Germinal center (tissue), 1 donor: ENCODE data around the gene LETM1.

Source experiments
- DNase-seq: peaks from one replicate; pipeline ENCODE4 v3.0.0; 2012; ENCODE audit warnings: mixed read lengths, low spot score

LETM1 gene

DNA sequence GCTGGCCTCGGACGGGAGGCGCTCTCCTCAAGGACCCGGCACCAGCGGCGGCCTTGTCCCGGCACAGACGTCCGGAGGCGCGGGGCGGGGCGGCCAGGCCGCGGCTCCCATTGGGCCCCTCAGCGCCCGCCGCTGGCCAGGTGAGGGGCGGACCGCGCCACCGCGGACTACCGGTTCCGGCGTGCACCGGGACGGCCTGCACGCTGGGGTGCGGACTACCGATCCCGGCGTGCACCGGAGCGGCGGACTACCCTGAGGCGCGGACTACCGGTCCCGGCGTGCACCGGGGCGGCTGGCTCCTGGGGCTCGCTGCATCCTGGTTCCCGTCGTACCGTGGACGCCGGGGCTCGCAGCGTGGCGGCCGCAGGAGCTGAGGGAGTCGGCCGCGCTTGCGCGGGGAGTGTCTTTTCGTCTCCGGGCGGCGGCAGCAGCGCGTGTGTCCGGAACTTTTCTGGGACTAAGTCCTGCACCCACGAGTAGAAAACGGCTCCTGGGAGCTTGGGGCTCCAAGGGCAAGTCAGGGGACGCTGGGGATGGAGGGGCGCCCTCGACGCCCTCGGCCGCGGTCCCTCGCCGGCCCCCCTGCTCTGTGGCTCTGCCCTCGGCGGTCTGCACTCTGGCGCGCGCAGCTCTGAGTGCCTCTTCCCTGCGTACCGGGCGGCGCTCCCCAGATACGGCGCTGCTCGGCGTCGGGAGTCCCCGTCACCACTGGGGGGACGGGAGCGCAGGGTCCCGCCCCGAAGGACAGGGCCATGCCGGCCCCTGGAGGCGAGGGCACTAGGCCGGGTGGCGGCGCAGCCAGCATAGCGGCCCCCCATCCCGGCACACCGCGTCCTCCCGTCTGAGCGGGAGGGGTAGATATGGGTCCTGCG, at the start of gene LETM1:
Gene LETM1 (minus strand): TSS at position 86 of the 872 bp plus-strand sequence. CDS start 206 bp downstream, outside the sequence.
- DNase-seq = peak; percentile 92

DNA sequence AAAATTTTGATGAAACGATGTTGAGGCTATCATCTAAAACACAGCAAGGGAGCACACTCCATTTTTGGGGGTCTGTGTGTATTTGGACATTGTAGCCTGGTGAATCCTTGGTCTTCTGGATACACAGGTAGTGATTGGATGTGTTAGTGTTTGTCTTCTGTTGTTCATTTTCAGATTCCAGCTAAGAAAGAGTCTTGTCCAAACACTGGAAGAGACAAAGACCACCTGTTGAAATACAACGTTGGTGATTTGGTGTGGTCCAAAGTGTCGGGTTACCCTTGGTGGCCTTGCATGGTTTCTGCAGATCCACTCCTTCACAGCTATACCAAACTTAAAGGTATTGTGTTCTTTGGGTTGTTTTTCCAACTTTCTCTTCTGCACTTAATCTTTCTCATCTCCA, 48.1 kb upstream of the LETM1 start:
- DNase-seq = no peak

DNA sequence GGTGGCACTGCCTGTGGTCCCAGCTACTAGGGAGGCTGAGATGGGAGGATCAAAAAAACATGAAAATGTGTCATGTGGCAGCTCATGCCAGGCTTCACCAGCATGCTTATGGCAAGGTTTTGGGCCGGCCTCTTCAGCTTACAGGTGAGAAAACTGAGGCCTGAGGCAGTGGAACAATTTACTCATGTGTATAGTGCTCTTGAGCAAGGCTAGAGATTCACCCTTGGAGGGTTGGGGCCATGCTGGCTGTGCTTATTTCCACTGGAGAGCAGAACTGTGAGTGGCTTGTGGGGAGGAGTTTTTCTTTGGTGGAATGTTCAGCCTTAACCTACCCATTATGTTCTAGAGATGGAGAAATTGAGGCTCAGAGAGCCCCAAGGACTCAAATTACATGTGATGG, 47.1 kb upstream of the LETM1 start:
- DNase-seq = no peak

DNA sequence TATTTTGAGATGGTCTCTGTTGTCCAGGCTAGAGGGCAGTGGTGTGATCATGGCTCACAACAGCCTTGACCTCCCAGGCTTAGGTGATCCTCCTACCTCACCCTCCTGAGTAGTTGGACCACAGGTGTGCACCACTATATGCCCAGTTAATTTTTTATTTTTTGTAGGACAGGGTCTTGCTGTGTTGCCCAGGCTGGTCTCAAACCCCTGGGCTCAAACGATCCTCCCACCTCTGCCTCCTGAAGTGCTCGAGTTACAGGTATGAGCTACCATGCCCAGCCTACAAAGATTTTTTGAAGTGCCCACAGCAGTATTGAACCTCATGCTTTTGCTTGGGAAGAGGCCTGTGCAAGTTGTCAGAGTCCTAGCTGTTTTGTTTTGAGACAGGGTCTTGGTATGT, 46.3 kb upstream of the LETM1 start:
- no peak for DNase-seq

DNA sequence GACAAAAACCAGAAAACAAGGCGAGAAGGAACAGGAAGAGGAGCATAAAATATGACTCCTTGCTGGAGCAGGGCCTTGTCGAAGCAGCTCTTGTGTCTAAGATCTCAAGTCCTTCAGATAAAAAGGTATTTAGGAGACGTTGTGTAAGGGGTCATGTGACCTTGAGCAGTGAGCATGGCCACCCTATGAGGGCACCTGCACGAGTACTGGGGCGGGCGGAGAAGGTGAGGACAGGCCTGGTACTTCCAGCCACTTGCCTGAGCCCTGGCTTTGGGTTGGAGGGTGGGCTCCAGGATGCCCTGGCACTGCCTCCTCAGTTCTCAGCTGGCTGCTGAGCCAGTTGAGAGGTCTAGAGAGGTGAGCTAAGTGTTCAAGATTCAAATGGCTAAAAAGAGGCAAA, 45.2 kb upstream of the LETM1 start:
- DNase-seq = no peak

DNA sequence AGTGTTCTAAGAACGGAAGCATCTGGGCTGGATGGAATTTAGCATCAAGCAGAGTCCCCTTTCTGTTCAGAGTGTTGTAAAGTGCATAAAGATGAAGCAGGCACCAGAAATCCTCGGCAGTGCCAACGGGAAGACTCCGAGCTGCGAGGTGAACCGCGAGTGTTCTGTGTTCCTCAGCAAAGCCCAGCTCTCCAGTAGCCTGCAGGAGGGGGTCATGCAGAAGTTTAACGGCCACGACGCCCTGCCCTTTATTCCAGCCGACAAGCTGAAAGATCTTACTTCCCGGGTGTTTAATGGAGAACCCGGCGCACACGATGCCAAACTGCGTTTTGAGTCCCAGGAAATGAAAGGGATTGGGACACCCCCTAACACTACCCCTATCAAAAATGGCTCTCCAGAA, 44.7 kb upstream of the LETM1 start:
- no peak for DNase-seq

DNA sequence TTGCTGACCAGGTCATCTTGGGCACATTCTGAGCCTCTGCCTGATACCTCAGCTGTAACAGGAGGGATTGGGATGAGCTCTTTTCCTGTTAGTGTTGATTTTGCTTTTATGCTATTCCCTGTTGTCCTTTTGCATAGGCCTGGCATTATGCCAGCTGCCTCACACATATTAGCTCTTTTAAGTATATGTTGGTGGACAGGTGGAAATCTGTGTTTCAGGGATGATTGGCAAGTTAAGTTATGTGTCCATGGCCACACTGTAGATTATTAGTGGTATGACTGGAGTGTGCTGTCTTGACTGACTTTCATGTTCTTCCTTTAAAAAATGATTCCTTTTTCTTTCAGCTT, 44.1 kb upstream of the LETM1 start:
- DNase-seq = no peak

DNA sequence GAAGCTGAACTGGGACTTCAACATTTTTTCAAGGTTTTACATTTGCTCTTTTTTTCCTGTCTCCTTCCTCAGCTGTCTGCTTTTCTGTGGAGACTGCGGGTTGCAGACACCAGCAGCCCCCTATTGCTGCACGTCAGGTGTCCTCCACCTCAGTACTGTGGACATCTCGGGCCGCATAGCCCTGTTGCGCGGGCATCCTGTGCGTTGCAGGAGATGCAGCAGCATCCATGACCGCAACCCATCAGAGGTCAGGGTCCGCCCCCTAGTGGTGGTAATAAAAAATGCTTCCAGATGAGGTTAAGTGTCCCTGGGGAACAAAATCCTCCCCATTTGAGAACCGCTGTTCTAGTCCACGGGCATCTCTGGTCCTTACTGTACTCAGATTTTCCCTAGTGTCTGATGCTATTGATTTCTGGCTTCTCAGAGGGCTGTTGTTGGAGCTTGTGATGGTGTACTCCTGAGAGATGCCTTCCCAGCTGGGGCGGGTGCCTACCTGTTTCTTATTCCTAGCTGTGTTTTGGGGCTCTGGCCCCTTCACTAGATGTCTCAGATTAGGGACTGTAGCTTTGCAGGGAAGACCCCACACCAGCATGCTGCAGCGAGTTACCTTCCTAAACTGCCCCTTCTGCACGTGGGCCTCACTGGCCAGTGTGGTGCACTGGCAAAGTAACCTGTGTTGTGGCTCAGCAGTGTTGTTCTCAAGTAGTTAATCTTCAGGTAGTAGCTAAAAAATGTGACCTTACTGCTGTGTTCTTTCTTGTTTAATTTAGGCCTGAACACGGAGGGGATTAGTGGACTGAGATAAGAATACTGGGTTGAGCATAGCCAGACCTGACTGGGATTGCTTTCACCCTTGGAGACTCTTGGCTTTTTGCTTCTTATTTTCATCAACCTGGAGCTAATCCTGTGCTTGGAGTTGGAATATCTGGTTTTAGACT, 43.5 kb upstream of the LETM1 start:
- peak; percentile 91 for DNase-seq

DNA sequence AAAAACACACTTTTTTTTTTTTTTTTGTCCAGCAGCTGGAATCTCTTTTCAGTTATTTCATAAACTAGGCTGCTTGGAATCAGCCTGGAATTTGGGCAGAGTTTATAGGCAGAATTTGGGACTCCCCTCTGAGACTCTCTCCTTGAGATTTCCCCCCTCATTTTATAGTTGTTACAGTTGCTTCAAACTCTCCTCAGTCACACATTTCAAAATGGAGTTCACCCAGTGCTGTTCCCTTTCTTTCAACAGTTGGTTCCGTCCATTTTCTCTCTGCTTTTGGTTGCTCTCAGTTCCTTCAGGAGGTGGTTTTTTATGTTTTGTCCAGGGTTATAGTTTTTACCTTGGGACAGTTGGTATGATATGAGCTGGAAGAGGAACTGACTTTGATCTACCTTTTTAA, 42.7 kb upstream of the LETM1 start:
- DNase-seq = no peak

DNA sequence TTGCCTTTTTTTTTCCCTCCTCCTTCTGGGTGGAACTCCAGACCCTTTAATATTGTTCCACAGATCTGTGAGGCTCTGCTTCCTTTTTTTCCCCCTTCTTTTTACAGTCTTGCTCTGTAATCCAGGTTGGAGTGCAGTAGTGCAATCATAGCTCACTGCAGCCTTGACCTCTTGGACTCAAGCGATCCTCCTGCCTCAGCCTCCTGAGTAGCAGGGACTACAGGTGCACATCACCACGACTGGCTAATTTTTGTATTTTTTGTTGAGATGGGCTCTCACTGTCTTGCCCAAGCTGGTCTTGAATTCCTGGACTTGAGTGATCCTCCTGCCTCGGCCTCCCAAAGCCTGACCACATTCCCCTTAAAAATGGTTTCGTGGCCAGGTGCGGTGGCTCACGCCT, 42.1 kb upstream of the LETM1 start:
- no peak for DNase-seq

DNA sequence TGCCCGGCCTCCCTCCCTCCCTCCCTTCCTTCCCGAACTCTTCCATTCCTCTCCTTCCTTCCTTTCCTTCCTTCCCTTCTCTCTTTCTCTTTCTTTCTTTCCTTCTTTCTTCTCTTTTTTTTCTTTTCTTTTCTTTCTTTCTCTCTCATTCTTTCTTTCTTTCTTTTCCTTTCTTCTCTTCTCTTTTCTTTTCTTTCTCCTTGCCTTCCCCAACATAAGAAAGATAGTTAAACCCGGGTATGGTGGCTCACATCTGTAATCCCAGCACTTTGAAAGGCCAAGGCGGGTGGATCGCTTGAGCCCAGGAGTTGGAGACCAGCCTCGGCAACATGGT, 40.7 kb upstream of the LETM1 start:
- no peak for DNase-seq

DNA sequence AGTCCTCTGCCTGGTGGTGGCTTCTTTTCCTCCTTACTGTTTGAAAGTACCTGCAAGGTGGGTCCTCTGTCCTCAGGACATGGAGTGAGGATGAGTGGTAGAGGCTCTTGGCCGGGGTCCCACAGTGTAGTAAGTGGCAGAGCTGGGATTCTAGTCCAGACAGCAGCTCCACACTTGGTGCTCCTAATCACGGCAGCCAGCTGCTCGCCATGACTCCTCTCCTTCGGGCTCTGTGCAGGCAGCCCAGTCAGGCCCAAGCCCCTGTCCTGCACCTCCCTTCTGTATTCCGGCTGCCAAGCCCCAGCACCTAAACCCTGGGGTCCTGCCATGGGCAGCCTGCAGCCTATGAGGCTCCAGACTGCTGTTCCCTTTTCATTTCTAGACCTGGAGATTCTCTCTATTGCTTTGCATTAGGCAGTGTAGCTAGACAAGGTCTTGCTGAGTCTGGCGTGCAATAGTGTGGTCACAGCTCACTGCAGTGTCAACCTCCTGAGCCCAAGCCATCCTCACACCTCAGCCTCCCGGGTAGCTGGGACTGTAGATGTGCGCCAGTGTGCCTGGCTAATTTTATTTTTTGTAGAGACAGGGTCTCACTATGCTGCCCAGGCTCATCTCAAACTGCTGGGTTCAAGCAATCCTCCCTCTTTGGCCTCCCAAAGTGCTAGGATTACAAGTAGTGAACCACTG, 40.2 kb upstream of the LETM1 start:
- no peak for DNase-seq

DNA sequence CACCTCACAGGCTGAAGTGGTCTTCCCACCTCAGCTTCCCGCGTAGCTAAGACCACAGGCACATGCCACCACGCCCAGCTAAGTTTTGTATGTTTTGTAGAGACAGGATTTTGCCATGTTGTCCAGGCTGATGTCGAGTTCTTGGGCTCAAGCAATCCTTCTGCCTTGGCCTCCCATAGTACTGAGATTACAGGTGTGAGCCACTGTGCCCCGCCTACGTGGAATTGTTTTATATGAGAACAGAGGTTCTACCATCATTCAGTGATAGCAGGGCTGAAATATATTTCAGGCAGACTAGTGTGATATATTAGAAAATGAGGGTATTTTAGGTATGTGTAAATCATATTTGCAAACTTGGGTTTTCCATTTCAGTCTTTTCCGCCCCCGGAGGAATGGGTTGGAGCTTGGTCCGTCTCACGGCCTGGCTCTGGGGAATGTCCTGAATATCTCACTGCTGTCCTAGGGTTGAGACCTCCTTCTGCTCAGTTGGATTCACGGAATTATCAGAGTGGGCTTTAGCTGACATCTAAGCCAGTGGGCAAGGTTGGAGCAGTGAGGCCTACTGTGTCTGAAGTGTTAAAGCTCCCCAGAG, 35.1 kb upstream of the LETM1 start:
- no peak for DNase-seq

DNA sequence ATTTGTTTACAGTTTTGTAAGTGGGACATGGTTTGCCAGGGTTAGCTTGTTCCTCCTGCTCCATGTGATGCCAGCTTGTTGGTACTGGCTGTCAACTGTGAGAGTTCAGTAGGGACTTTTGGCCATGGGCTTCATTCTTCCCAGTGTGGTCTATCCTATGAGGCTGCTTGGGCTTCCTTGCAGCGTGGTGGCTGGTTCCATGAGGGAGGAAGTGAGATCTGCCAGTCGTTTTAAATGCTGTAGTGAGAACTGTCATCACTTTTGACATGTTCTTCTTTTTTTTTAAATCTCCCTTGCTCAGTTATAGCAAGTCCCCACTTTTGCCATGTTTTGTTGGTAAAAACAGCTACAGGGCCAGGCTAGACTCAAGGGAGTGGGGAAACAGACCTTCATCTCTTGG, 31.1 kb upstream of the LETM1 start:
- no peak for DNase-seq

DNA sequence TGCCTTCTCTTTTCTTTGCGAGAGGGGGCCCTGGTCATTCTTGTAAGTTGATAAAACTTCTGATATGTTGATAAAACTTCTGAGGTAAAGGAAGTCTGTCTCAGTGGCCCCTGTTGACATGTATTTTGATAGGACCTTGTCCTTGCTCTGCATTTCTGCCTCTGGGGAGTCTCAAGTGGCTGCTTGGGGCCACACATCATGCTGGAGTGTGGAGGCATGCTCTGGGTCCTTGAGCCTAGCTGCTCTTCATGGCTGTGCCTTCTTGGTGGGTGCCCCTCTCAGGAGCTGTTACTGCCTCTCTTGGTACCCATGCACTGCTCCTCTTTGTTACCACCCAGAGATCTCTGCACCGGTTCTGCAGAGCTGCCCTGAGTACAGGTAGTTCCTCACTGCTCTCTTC, 29.5 kb upstream of the LETM1 start:
- DNase-seq = no peak

DNA sequence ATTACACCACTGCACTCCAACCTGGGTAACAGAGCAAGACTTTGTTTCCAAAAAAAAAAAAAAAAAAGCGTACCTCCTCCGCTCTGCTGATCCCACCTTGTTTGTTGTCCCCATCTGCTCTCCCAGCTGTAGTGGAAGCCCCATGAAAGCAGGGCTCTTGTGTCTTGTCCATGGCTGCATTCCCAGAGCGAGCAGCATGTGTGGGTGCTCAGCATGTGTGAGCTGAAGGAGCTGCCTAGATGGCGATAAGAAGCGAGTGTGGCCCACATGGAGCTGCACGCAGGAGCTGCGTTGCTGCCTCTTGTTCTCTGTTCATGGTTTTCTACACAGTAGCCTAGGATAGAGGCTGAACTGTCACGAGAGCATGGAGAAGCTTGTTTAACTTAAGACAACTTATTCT, 27.6 kb upstream of the LETM1 start:
- DNase-seq = no peak

DNA sequence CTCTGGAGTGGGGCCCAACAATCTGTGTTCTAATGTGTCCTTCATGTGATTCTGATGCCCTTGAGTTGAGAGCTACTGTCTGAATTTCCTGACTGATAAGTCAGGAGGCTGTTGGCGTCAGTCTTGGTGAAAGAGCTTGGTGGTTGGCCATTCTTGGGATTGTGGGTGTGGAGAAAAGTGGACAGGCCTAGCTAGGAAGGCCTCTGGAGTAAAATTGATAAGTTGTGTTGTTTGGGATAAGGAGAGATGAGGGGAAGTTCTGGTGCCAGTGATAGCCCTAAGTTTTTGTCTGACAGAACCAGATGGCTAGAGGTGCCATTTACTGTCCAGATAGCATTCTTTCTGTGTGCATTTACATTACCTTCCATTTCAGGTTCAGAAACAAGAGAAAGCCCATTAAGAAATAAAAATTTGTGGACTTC, 26.9 kb upstream of the LETM1 start:
- no peak for DNase-seq

DNA sequence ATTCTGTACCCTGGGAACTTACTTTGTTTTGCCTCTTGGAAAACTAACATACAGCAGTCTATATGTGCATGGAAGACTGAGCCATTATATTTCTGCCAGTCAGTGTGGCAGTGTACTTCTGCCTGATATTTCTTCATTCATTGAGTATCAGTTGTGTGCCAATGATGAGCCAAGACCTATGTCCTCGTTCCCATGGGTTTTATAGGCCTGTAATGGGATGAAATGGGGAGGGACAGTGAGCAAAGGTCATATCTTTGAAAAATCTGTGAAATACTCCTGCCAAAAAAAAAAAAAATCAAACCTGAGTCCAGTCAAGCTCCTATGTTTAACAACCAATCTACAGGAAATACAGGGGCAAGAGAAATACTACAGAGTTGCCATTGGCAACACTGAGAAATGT, 24.4 kb upstream of the LETM1 start:
- DNase-seq = no peak

DNA sequence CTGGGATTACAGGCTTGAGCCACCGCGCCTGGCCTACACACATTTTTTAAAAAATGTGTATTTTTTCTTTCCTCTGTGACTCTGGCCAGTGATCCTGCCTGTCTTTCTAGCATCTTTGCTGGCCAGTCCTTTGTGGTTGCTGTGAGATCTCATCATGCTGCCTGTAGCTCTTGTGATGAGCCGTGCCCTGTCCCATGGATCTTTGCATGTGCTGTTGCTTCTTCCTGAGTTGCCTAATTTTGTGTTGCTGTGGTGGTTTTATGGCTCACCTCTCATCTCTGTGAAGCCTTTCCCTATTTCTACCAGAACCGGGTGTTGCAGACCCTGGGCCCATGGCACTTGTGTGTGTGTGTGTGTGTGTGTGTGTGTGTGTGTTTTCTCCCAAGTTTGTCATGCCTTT, 23.5 kb upstream of the LETM1 start:
- no peak for DNase-seq

DNA sequence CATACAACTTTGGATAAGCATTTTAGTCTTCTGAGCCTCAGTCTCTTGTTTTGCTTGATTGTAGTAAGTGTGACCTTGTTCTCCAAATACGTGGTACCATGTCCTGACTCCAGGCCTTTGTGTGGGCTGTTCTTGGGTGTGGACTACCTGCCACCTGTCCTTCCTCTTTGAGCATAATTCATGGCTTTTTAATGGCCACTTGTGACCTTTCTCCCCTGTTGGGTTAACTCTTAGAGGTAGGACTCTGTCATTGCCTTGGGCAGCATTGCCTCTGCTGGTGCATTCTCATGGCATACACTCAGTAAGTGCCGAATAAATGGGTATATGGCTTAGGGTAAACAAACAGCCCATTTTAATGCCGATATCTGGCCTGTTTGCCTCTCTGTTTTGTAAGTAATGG, 18.2 kb upstream of the LETM1 start:
- DNase-seq = no peak

DNA sequence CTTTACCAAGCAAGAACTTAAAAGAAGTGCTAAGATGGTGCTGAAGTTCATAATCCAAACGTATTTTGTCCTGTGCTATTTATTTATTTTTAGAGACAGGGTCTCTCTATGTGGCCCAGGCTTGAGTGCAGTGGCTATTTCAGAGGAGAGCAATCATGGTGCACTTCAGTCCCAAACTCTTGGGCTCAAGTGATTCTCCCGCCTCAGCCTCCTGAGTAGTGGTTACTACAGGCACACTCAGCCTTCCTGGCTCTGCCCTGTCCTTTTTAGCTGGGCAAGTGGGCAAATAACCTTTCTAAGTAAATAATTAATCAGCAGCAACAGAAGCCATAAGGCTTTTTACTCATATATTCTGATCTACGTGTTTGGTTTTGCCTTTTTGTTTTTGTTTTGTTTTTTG, 17.8 kb upstream of the LETM1 start:
- no peak for DNase-seq

DNA sequence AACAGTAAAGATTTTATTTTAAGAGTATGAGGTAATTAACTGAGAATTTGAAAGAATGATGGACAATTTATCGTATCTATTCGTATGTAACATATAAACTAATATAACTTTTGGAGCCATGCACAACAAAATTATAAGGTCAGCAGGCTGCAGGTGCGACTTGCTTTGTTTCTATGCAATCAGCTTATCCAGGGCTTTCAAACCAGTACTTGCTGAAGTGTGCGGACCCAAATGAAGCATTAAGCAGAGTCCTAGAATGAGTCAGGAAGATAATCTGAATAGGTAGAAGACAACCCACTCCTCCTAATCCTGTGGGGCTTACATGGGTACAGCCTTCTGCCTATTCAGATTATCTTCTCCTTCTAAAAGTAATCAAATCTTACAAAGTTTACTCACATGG, 17.3 kb upstream of the LETM1 start:
- DNase-seq = no peak
